ENCODE data around the gene AQP5. TPM values are rescaled to one million over a fixed set of nuclear protein-coding genes. Genes with fewer than 3 reads are reported as not detected.

Gene AQP5
- total and polyA plus RNA-seq, 4 donors: 0.20 to 2.4 (median 1.4) TPM

DNA sequence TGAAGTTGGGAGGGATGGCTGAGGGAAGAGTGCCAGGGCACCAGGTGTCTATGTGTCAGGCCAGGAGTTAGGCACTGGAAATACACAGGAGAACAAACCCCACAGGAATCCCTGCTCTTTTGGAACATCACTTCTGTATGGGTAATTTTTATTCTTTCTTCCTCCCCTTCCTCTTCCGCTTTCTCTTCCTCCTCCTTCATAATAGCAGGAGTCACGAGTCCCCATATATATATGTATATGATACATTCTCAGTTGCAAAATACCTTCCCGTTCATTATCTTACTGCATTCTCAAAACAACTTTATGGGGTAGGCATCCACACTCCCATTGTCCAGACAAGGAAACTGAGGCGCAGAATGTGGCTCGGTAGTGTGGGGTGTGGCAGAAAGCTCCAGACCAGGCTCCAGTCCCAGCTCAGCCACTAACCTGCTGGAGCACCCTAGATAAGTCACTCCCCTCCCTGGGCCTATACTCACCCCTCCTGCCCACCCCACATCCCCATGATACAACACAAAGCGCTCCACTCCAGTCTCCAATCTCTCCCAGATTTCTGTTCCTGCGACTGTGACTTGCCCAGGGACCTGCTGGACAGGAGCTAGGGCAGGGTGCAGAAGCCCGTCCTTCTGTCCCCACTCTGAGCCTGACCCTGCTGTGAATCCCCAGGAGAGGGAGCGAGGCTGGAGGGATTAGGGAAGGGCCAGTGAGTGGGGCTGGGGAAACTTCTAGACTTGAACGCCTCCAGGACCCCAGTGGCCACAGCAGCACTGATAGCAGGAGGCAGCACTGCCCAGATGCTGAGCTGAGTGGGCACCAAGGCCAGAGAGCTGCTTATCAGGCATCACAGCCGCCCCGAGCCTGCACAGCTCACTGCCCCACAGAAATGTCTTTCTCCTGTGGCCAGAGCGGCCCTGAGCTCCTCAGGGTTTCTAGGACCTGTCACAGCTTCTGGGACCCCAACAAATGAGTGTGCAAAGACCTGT, 12.5 kb upstream of the AQP5 start:
- Histone ChIP-seq H3K27me3 (ENCODE audit: control insufficient read depth, insufficient read depth, low read length) (peaks cover 5% of the 10 kb centered on the region), H3K4me1 (ENCODE audit: control insufficient read depth, insufficient read depth, low read length) (peaks cover 6% of the 10 kb centered on the region), H3K4me3 (ENCODE audit: low read depth, low read length) (no peak overlapping the region), H3K9me3 (ENCODE audit: control insufficient read depth, insufficient read depth, low read length) (no peaks in the 10 kb centered on the region), H3K27ac (ENCODE audit: low read depth, low read length) (no peak overlapping the region), H3K36me3 (ENCODE audit: control insufficient read depth, insufficient read depth, low read length) (no peaks in the 10 kb centered on the region)
- no peak for DNase-seq (ENCODE audit: low read depth in 4 of 6, low spot score in 6 of 6)
- 86% methylated on average over 9 of the region's 13 CpGs for WGBS (ENCODE audit: insufficient coverage)

DNA sequence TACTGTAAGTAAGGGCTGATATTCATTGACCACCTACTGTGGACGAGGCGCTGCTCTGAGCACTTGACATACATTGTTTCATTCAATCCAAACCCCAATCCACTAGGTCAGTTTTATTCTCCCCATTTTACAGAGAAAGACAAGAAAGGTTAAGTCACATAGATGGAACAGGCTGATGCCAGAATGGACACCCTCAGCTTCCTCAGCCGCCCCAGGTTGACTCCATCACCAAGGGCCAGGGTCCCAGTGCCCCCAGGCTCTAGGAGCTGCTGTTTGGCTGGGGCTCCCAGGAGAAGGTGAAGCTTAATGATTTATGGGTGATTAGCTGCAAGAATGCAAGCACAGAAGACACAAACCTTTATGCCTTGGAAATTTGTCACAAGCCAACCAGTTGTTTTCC, 11.8 kb upstream of the AQP5 start:
- no peaks in the 10 kb centered on the region for H3K9me3 ChIP-seq (ENCODE audit: control insufficient read depth, insufficient read depth, low read length)
- no peak overlapping the region for H3K4me3 ChIP-seq (ENCODE audit: low read depth, low read length)
- H3K27me3 ChIP-seq (ENCODE audit: control insufficient read depth, insufficient read depth, low read length): peaks cover 12% of the 10 kb centered on the region
- 94% methylated on average over 3 of the region's 3 CpGs for WGBS (ENCODE audit: insufficient coverage)
- no peak overlapping the region for H3K27ac ChIP-seq (ENCODE audit: low read depth, low read length)
- DNase-seq (ENCODE audit: low read depth in 4 of 6, low spot score in 6 of 6): no peak
- H3K4me1 ChIP-seq (ENCODE audit: control insufficient read depth, insufficient read depth, low read length): peaks cover 6% of the 10 kb centered on the region
- H3K36me3 ChIP-seq (ENCODE audit: control insufficient read depth, insufficient read depth, low read length): no peaks in the 10 kb centered on the region

DNA sequence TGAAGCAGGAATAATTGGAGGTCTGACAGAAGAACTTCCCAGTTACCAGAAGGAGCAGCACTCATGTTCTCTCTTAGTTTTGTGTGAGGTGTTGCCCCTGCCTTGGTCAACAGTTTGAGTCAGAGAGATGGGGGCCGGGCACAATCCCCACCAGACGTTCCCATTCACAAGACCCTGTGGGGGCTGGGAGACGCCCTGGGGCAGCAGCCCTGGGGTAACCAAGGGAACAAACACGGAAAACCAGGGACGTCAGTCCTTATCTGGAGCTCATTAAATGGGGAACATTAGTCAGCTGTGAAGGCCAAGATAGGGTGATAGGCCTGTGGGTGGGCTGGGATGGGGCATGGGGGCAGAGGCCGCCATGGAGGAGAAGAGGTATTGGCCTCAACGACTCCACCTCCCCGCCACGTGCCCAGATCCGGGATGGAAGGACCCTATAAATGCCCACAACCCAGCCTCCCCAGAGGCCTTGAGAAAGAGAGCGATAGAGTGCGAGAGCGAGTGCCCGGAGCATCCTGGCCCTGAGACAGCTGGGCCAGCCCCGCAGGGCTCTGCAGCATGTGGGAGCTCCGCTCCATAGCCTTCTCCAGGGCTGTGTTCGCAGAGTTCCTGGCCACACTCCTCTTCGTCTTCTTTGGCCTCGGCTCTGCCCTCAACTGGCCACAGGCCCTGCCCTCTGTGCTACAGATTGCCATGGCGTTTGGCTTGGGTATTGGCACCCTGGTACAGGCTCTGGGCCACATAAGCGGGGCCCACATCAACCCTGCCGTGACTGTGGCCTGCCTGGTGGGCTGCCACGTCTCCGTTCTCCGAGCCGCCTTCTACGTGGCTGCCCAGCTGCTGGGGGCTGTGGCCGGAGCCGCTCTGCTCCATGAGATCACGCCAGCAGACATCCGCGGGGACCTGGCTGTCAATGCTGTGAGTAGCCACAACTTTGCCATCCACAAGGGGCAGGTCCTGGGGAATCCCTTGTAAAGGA, 11.1 kb upstream of the AQP5 start, which contains the start of gene AQP2:
Gene AQP2, plus strand, starts transcription at position 465 of the 979 bp plus-strand sequence. Its CDS starts 94 bp downstream, at position 559.
- Histone ChIP-seq H3K36me3 (ENCODE audit: control insufficient read depth, insufficient read depth, low read length) (no peaks in the 10 kb centered on the region), H3K27me3 (ENCODE audit: control insufficient read depth, insufficient read depth, low read length) (peaks cover 18% of the 10 kb centered on the region), H3K9me3 (ENCODE audit: control insufficient read depth, insufficient read depth, low read length) (no peaks in the 10 kb centered on the region), H3K4me3 (ENCODE audit: low read depth, low read length) (no peak within 1 kb of the TSS), H3K4me1 (ENCODE audit: control insufficient read depth, insufficient read depth, low read length) (peaks cover 6% of the 10 kb centered on the region), H3K27ac (ENCODE audit: low read depth, low read length) (no peak within 1 kb of the TSS)
- 86% methylated on average over 22 of the region's 32 CpGs for WGBS (ENCODE audit: insufficient coverage)
- DNase-seq (ENCODE audit: low read depth in 4 of 6, low spot score in 6 of 6): no peak

DNA sequence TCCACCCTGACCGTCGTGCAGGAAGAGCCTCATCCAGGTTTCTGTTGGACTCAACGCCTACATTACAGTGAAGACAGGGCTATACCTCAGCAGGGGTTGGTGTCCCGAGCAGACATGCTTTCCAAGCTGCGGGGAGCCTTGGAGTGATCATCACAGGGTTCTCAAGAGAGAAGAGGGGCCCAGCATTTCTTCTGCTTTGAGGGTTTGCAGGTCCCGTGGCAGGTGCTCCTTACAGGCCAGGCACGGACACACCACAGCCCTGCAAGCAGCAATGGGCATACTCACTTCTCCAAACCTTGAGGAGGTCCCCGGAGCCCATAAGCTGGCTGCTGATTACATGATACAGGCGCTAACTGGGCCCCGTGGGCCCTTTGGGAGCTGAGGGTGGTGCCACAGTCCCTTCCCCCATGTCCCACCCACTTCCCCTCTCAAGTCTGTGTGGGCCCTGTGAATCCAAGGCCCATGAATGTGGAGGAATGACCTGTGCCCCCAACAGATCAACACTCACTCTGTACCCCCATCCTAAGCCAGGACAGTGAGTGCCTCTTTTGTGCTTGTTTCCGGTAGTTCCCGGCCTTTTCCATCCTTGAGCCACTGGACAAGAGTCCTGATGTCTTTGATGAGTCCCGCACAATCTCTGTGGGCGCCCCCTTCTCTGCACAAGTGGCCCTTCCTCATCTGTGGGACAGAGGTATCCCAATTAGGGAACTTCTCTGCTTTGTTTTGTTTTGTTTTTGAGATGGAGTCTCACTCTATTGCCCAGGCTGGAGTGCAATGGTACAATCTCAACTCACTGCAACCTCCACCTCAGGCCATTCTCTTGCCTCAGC, 10.0 kb upstream of the AQP5 start:
- DNase-seq (ENCODE audit: low read depth in 4 of 6, low spot score in 6 of 6): no peak
- Histone ChIP-seq H3K9me3 (ENCODE audit: control insufficient read depth, insufficient read depth, low read length) (no peaks in the 10 kb centered on the region), H3K4me1 (ENCODE audit: control insufficient read depth, insufficient read depth, low read length) (peaks cover 4% of the 10 kb centered on the region), H3K27ac (ENCODE audit: low read depth, low read length) (no peak overlapping the region), H3K27me3 (ENCODE audit: control insufficient read depth, insufficient read depth, low read length) (peaks cover 27% of the 10 kb centered on the region), H3K36me3 (ENCODE audit: control insufficient read depth, insufficient read depth, low read length) (no peaks in the 10 kb centered on the region), H3K4me3 (ENCODE audit: low read depth, low read length) (no peak overlapping the region)
- WGBS (ENCODE audit: insufficient coverage): 87% methylated on average over 14 of the region's 14 CpGs

DNA sequence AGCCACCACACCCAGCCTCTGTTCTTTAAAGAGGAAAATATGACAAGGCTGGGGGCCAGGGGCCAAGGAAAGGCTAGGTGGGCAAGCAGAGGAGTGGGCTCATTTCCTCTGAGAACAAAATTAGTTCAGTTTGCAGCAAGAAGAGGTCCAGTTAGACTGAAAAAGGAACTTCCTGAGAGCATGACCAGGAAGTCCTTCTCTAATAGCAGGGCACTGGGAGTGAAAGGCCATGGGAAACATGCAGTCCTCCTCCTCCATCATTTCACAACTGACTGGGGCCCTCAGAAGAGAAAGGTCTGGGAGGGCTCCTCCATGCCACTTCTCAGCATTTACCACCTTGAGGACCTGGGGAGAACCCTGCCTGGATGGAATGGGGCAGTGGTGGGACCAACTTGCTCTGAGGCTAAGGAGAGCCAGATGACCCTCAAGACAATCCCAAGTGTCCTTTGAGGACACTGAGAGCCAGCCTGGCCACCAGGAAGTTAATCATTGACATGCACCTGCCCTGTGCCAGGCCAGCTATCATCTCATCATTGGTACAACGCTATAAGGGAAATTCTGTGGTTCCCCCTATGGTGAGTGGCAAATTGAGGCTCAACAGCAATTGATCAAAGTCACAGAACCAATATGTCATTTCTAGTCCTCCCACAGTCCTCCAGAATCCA, 9.1 kb upstream of the AQP5 start:
- Histone ChIP-seq H3K9me3 (ENCODE audit: control insufficient read depth, insufficient read depth, low read length) (no peaks in the 10 kb centered on the region), H3K27ac (ENCODE audit: low read depth, low read length) (no peak overlapping the region), H3K36me3 (ENCODE audit: control insufficient read depth, insufficient read depth, low read length) (no peaks in the 10 kb centered on the region), H3K4me3 (ENCODE audit: low read depth, low read length) (no peak overlapping the region), H3K27me3 (ENCODE audit: control insufficient read depth, insufficient read depth, low read length) (peaks cover 33% of the 10 kb centered on the region), H3K4me1 (ENCODE audit: control insufficient read depth, insufficient read depth, low read length) (peaks cover 4% of the 10 kb centered on the region)
- 100% methylated on average over 1 of the region's 1 CpG for WGBS (ENCODE audit: insufficient coverage)
- no peak for DNase-seq (ENCODE audit: low read depth in 4 of 6, low spot score in 6 of 6)

DNA sequence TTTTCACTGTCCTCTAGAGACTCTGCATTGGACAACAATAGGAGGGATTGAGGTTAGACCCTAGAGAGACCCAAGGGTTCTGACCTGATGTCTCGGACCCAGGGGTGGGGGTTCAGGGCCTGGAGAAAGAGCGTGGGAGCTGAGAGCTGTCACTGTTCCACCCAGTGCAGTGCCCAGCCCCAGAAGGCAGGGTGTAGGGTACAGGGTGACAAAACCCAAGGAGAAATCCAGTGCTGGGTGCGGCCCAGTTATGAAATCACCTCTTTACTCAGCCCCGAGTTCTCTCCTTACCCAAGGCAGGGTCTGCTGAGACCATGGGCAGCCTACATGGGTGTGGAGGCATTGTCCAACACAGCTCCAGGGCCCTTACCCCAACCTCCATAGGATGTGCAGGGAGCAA, 8.5 kb upstream of the AQP5 start:
- Histone ChIP-seq H3K4me1 (ENCODE audit: control insufficient read depth, insufficient read depth, low read length) (peaks cover 4% of the 10 kb centered on the region), H3K4me3 (ENCODE audit: low read depth, low read length) (no peak overlapping the region), H3K27me3 (ENCODE audit: control insufficient read depth, insufficient read depth, low read length) (peaks cover 38% of the 10 kb centered on the region), H3K36me3 (ENCODE audit: control insufficient read depth, insufficient read depth, low read length) (no peaks in the 10 kb centered on the region), H3K9me3 (ENCODE audit: control insufficient read depth, insufficient read depth, low read length) (no peaks in the 10 kb centered on the region), H3K27ac (ENCODE audit: low read depth, low read length) (no peak overlapping the region)
- DNase-seq (ENCODE audit: low read depth in 4 of 6, low spot score in 6 of 6): no peak
- WGBS (ENCODE audit: insufficient coverage): 87% methylated on average over 3 of the region's 4 CpGs

DNA sequence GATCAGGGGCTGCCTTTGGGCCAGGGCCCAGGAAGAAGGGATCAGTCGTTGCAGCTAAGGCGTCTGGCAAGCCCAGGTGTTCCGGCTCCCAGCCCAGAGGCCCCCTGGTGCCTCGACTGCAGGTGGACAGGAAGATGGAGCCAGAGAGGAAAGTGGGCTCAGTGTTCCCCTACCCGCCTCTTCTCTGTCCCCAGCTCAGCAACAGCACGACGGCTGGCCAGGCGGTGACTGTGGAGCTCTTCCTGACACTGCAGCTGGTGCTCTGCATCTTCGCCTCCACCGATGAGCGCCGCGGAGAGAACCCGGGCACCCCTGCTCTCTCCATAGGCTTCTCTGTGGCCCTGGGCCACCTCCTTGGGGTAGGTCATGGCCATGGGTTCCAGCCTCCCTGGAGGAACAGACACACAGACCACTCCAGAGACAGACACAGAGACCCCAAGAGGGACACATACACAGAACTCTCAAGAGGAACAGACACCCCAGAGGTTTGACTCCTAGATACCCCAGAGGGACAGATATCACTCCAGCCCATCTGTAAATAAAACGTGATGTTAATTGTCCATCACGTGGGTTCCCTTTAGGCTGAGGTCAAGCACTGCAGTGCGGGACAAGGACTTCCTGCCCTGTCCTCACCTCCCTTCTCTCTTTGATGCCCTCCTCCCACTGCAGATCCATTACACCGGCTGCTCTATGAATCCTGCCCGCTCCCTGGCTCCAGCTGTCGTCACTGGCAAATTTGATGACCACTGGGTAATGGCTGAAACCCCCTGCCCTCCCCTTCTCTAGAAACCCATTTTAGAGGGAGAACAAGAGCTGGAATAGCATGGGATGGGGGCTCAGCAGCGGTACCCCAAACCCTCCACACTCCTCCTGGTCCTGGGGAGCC, 7.5 kb upstream of the AQP5 start:
- WGBS (ENCODE audit: insufficient coverage): 75% methylated on average over 17 of the region's 21 CpGs
- Histone ChIP-seq H3K4me3 (ENCODE audit: low read depth, low read length) (no peak overlapping the region), H3K36me3 (ENCODE audit: control insufficient read depth, insufficient read depth, low read length) (no peaks in the 10 kb centered on the region), H3K4me1 (ENCODE audit: control insufficient read depth, insufficient read depth, low read length) (peaks cover 4% of the 10 kb centered on the region), H3K9me3 (ENCODE audit: control insufficient read depth, insufficient read depth, low read length) (no peaks in the 10 kb centered on the region), H3K27ac (ENCODE audit: low read depth, low read length) (no peak overlapping the region), H3K27me3 (ENCODE audit: control insufficient read depth, insufficient read depth, low read length) (peaks cover 44% of the 10 kb centered on the region)
- no peak for DNase-seq (ENCODE audit: low read depth in 4 of 6, low spot score in 6 of 6)

All from spinal cord (tissue), 10 donors.